Activated naive CD8-positive, alpha-beta T cell treated with anti-CD3 and anti-CD28 coated beads, Interleukin-2, amount 50 U/mL, for 24 hours (primary cell): ENCODE measurements around the gene CD2.

ENCODE experiments used
- ATAC-seq: fragments of 150-1000 bp; cut with Tn5 transposase; one replicate; pipeline ENCODE4 v1.10.0; 2021
- DNase-seq: peaks from one replicate; pipeline ENCODE4 v3.0.0; 2021
- H3K27ac Mint-ChIP-seq: one replicate; pipeline ENCODE4 v1.8.0; 2021; ENCODE audit warnings: mild to moderate bottlenecking, mixed read lengths
- H3K27me3 Mint-ChIP-seq: one replicate; pipeline ENCODE4 v1.8.0; 2021; ENCODE audit warnings: mixed read lengths
- H3K36me3 Mint-ChIP-seq: one replicate; pipeline ENCODE4 v1.8.0; 2021; ENCODE audit warnings: low read depth, mixed read lengths
- H3K4me1 Mint-ChIP-seq: one replicate; pipeline ENCODE4 v1.8.0; 2021; ENCODE audit warnings: mixed read lengths
- H3K4me3 Mint-ChIP-seq: one replicate; pipeline ENCODE4 v1.8.0; 2021; ENCODE audit warnings: mild to moderate bottlenecking, moderate library complexity, mixed read lengths
- H3K9me3 Mint-ChIP-seq: one replicate; pipeline ENCODE4 v1.8.0; 2021; ENCODE audit warnings: mixed read lengths

The CD2 gene

DNA sequence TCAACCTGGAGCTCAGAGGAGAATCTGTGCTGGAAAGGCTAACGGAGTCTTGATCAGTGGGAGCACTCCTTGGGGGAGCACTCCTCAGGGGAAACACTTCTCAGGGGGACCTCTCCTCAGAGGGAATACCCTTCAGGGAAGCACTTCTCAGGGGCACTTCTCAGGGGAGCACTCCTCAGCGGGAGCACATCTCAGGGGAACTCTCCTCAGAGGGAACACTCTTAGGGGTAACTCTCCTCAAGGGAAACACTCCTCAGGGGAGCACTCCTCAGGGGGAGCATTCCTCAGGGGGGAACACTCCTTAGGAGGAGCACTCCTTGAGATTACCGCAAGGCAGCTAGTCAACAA lies 41.2 kb downstream of the CD2 start:
- Mint-ChIP-seq H3K27me3 (no peaks in the 10 kb centered on the region), H3K4me1 (peaks cover 60% of the 10 kb centered on the region), H3K4me3 (no peak overlapping the region), H3K9me3 (peaks cover under 1% of the 10 kb centered on the region), H3K36me3 (peaks cover 45% of the 10 kb centered on the region), H3K27ac (no peak overlapping the region)
- ATAC-seq = no peak
- DNase-seq = no peak

DNA sequence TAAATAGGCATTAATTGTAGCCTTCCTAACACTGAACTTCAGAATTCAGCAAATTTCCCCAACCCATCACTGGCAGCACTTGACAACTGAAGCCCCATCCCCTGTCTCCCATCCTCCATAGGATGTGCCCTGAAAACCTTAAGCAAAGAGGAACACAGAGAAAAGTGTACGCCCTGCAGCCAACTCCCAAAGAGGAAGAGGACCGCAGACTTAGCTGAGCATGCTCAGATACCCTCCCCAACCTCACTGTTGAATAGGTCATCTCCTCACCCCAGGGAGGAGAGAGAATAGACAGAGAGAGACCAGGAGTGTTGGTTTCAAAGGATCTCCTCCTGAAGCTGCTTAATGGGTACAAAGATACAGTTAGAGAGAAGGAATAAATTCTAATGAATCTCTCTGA lies 50.5 kb downstream of the CD2 start:
- Mint-ChIP-seq H3K4me3 (peak overlapping the region; percentile 84), H3K27ac (peak overlapping the region; percentile 93), H3K36me3 (peaks cover 52% of the 10 kb centered on the region), H3K27me3 (no peaks in the 10 kb centered on the region), H3K4me1 (peaks cover 90% of the 10 kb centered on the region), H3K9me3 (no peaks in the 10 kb centered on the region)
- peak; percentile 38 for ATAC-seq
- no peak for DNase-seq

DNA sequence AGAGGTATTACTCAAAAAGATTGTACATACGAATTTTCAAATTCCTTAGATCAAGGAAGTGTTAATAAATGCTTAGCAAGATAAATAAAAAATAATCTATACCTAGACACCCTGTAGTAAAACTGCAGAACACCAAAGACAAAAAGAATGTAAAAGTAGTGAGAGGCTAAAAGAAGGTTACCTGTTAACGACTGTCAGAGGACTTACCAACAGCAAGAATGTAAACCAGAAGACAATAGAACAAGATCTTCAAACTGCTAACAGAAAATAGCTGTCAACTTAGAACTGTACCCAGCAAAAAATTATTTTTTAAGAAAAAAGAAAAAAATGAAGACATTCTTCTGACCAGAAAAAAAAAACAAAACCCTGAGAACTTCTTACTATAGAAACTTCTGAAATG lies 51.2 kb downstream of the CD2 start:
- Mint-ChIP-seq H3K4me3 (peak overlapping the region; percentile 84), H3K36me3 (peaks cover 46% of the 10 kb centered on the region), H3K9me3 (no peaks in the 10 kb centered on the region), H3K27ac (peak overlapping the region; percentile 93), H3K4me1 (peaks cover 90% of the 10 kb centered on the region), H3K27me3 (no peaks in the 10 kb centered on the region)
- no peak for DNase-seq
- no peak for ATAC-seq

- no peaks in the 10 kb centered on the region for H3K27me3 Mint-ChIP-seq
- peak overlapping the region; percentile 93 for H3K27ac Mint-ChIP-seq
- ATAC-seq (peak; percentile 76), DNase-seq (peak; percentile 78)
- peaks cover 41% of the 10 kb centered on the region for H3K36me3 Mint-ChIP-seq
- peak overlapping the region; percentile 84 for H3K4me3 Mint-ChIP-seq
- H3K4me1 Mint-ChIP-seq = peaks cover 90% of the 10 kb centered on the region
- no peaks in the 10 kb centered on the region for H3K9me3 Mint-ChIP-seq
Measured at GRCh38 chr1:116806245-116806644, 52.0 kb downstream of the CD2 start.

- H3K4me1 Mint-ChIP-seq = peaks cover 91% of the 10 kb centered on the region
- no peaks in the 10 kb centered on the region for H3K27me3 Mint-ChIP-seq
- DNase-seq (no peak), ATAC-seq (no peak)
- peaks cover 41% of the 10 kb centered on the region for H3K36me3 Mint-ChIP-seq
- H3K9me3 Mint-ChIP-seq = peaks cover 1% of the 10 kb centered on the region
- peak overlapping the region; percentile 93 for H3K27ac Mint-ChIP-seq
- H3K4me3 Mint-ChIP-seq = peak overlapping the region; percentile 84
Measured at GRCh38 chr1:116806671-116807070, 52.4 kb downstream of the CD2 start.

DNA sequence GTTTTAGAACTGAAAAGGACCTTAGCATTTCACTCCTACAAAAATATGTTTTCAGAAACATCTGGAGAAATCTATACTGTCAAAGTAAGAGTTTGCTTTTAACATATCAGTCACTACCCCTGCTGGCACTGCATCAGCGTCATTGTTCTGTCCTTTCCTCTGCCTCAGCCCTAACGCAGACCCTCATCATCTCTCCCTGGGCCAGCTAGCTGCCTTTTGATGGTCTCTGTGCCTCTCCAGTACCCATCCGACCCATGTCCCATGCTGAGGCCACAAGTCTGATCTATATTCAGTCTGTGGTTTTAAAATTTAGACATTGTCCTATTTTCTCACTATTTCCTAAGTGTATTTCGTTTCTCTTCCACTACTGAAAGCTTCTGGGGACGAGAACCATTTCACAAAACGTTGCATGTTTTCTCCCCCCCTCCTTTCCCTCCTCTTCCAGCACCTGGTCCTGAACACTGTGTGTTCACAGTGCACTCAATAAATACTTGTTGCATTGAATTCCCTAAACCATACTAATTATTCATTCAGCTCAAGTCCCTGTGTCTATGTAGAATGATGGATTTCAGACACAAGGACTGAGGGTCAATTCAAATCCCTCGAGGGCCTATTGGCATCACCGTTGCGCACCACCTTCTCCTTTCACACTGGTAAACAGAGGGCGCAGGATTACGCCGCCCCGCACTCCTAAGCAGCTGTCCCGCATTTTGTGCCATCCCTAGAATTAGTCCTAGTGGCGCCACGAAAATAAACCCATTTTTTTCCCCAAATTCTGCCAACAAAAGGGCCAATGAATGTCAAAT lies 53.4 kb downstream of the CD2 start:
- ATAC-seq = no peak
- no peak for DNase-seq
- Mint-ChIP-seq H3K9me3 (peaks cover 11% of the 10 kb centered on the region), H3K4me3 (peak overlapping the region; percentile 84), H3K4me1 (peaks cover 90% of the 10 kb centered on the region), H3K36me3 (peaks cover 40% of the 10 kb centered on the region), H3K27ac (peak overlapping the region; percentile 93), H3K27me3 (no peaks in the 10 kb centered on the region)

DNA sequence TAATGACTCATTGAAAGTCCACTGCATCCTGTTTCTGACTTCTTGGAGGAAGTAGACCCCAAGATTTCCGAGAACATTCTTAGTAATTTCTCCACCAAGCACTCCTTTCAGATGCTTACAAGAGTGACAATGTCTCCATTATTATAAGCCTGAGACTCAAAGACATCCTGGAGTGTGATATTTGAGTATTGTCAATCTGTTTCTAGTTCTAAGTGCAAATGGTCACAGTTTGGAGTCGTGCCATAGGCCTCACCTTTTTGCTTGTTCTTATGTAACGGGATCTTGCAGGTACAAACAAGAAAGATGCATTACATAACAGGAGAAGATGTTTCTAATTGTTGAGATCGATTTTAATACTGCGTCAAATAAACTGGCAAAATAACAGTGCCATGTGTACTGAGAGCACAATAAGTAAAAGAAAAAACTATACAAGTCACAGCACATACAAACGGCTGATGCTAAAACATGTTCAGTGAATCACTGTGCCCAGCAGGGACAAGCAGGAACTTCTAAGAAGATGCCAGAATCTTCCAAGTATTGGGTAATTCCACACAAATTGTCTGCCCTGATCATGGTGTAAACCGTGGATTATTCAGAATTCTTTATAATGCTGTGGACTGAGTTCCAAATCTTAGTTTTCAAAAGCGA lies 54.1 kb downstream of the CD2 start:
- Mint-ChIP-seq H3K4me1 (peaks cover 89% of the 10 kb centered on the region), H3K27me3 (no peaks in the 10 kb centered on the region), H3K27ac (peak overlapping the region; percentile 93), H3K36me3 (peaks cover 43% of the 10 kb centered on the region), H3K9me3 (peaks cover 18% of the 10 kb centered on the region), H3K4me3 (peak overlapping the region; percentile 84)
- DNase-seq (no peak), ATAC-seq (peak; percentile 9)

DNA sequence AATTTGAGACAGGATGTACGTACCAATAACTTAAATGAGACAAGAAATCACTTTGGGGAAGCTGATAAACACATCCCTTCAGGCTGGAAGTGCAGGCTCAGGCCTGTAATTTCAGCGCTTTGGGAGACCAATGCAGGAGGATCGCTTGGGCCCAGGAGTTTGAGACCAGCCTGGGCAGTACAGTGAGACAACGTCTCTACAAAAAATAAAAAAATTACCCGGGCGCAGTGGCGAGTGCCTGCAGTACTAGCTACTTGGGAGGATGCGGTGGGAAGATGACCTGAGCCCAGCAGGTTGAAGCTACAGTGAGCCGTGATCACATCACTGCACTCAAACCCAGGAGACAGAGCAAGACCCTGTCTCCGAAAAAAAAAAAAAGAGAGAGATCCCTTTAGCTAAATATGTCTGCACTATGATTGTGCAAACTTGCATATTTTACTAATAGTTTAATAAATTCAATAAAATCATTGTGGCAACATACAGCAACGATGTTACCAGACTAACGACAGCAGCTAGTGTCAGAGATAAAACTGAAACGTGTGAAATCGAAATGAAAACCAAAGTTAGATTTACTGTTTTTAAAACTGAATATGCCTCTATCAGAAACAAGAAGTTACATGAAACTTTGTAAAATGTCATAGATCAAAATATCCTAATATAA lies 54.7 kb downstream of the CD2 start:
- ATAC-seq (no peak), DNase-seq (no peak)
- H3K36me3 Mint-ChIP-seq = peaks cover 45% of the 10 kb centered on the region
- H3K4me3 Mint-ChIP-seq = peak overlapping the region; percentile 84
- H3K9me3 Mint-ChIP-seq = peaks cover 24% of the 10 kb centered on the region
- H3K27me3 Mint-ChIP-seq = no peaks in the 10 kb centered on the region
- H3K4me1 Mint-ChIP-seq = peaks cover 91% of the 10 kb centered on the region
- peak overlapping the region; percentile 93 for H3K27ac Mint-ChIP-seq

GRCh38 chr1:116811321-116811720 lies 57.1 kb downstream of the CD2 start:
- no peak for DNase-seq
- peaks cover 35% of the 10 kb centered on the region for H3K36me3 Mint-ChIP-seq
- peaks cover 92% of the 10 kb centered on the region for H3K4me1 Mint-ChIP-seq
- H3K9me3 Mint-ChIP-seq = peaks cover 32% of the 10 kb centered on the region
- no peak overlapping the region for H3K4me3 Mint-ChIP-seq
- peak overlapping the region; percentile 93 for H3K27ac Mint-ChIP-seq
- no peak for ATAC-seq
- no peaks in the 10 kb centered on the region for H3K27me3 Mint-ChIP-seq

DNA sequence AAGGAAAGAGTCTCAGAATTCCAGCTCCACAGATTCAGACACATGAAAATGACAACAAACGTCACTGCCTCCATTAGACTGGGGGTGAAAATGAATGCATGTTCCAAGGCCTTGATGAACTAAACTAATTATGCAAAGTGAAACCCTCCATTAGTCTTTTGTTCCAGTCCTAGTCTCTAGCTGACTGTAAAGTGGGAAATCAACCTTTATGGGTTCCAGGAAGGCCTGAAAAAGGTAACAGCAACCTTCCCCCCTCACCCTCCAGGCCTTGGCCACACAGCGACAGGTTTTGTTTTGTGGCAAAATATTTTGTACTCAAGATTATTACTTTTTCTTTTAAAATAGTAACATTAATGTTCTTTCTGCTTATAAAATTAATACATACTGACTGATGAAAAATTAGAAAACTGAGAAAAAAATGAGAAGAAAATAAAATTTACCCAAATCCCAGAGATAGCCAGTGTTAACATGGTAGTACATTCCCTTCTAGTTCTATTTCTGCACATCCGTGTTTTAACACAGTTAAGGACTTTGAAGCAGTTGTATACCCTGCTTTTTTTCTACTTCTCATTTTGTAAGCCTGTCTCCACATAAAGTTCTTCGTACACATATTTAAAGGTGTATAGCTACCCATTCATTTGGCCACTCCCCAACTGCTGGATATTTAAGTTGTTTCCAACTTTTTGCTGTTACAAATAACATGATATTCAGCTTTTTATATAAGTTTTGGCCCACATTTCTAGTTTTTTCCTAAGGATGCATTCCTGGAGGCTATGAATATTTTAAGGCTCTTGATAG lies 60.9 kb downstream of the CD2 start:
- peaks cover 85% of the 10 kb centered on the region for H3K4me1 Mint-ChIP-seq

GRCh38 chr1:116817582-116818064 lies 63.4 kb downstream of the CD2 start:
- Mint-ChIP-seq H3K27me3 (no peaks in the 10 kb centered on the region), H3K27ac (peak overlapping the region; percentile 90), H3K4me1 (peaks cover 63% of the 10 kb centered on the region), H3K4me3 (peak overlapping the region; percentile 30), H3K9me3 (peaks cover 21% of the 10 kb centered on the region), H3K36me3 (peaks cover 20% of the 10 kb centered on the region)
- DNase-seq (peak; percentile 85), ATAC-seq (peak; percentile 67)

More for the DNA sequence above, 60.9 kb downstream of the CD2 start:
- Mint-ChIP-seq H3K36me3 (peaks cover 35% of the 10 kb centered on the region), H3K4me3 (peak overlapping the region; percentile 67), H3K27ac (peak overlapping the region; percentile 90), H3K9me3 (peaks cover 32% of the 10 kb centered on the region), H3K27me3 (no peaks in the 10 kb centered on the region)
- ATAC-seq (peak; percentile 67), DNase-seq (no peak)
